ENCODE data around the gene SPRY1. TPM values are rescaled to one million over a fixed set of nuclear protein-coding genes. Genes with fewer than 3 reads are reported as not detected.

SPRY1 gene
- total RNA-seq, 2 donors from 2014 or later, result 147 to 215 TPM

DNA sequence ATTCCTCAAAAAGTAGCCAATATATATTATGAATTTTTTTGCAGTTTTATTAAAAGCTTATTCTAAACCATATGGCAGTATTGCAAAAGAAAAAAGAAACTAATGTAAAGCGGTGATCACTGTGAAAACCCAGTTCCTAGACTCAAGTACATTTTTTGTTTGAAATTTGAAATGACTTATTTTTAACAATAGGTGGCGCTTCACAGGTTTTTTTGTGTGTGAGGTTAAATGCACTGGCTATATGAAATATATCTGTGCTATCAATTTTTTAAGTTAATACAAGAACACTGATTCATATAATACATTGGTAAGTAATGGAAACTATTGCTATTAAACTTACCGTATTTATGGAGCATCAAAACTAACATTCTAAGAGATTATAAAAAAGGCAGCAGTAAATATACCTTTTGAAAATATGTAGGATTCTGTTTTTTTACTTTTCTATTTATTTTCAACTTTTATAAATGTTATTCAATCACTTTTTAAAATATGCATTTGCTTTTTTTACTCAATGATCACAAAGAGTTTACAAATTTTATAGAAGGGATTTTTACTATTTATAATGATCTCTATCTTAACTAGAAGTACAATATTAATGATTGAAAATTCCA lies 5.6 kb upstream of the SPRY1 start:
- no peaks in the 10 kb centered on the region for H3K27me3 ChIP-seq (replicated peaks; ENCODE audit: insufficient read depth)
- DNase-seq (ENCODE audit: low spot score) (no peak), ATAC-seq (ENCODE audit: insufficient number of reproducible peaks, low FRiP score, low read depth) (no peak)
- TF ChIP-seq, protein P1, sequence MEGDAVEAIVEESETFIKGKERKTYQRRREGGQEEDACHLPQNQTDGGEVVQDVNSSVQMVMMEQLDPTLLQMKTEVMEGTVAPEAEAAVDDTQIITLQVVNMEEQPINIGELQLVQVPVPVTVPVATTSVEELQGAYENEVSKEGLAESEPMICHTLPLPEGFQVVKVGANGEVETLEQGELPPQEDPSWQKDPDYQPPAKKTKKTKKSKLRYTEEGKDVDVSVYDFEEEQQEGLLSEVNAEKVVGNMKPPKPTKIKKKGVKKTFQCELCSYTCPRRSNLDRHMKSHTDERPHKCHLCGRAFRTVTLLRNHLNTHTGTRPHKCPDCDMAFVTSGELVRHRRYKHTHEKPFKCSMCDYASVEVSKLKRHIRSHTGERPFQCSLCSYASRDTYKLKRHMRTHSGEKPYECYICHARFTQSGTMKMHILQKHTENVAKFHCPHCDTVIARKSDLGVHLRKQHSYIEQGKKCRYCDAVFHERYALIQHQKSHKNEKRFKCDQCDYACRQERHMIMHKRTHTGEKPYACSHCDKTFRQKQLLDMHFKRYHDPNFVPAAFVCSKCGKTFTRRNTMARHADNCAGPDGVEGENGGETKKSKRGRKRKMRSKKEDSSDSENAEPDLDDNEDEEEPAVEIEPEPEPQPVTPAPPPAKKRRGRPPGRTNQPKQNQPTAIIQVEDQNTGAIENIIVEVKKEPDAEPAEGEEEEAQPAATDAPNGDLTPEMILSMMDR (IDR thresholded peaks at IDR 0.05), result peak; percentile 41
- H3K27ac ChIP-seq, result no peak overlapping the region
- H3K4me3 ChIP-seq, result no peak overlapping the region
- no peaks in the 10 kb centered on the region for H3K36me3 ChIP-seq
- H3K9me3 ChIP-seq, result no peaks in the 10 kb centered on the region
- peaks cover 7 to 25% of the 10 kb centered on the region in 2 donors for H3K4me1 ChIP-seq (ENCODE audit: control insufficient read depth in 1 of 2, low read depth in 2 of 2)

DNA sequence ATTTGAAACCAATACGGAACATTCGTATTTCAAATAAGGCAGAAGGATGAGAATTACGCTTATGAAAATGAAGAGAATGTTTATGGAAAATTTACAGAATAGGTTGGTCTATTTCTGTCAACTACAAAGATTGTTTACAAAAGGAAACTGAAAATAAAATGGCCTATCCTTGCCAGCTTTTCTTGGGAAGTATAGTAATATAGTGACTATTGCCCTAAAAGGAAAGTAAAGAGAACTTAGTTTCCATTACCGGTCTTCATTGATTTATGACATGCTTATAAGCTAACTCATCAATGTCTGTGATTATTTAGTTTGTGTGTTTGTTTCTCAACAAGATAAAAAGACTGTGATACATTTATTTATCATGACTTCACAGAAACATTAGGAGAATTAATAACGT lies 2.9 kb upstream of the SPRY1 start:
- H3K4me1 ChIP-seq (ENCODE audit: control insufficient read depth in 1 of 2, low read depth in 2 of 2), result peaks cover 0 to 13% of the 10 kb centered on the region in 2 donors
- peak overlapping the region; percentile 27 for H3K4me3 ChIP-seq
- TF ChIP-seq, protein P1 (IDR thresholded peaks at IDR 0.05), result no peak
- H3K27ac ChIP-seq, result peak overlapping the region in 1 of 2 donors; percentile 5
- no peaks in the 10 kb centered on the region for H3K9me3 ChIP-seq
- no peak for DNase-seq (ENCODE audit: low spot score)
- ATAC-seq (ENCODE audit: insufficient number of reproducible peaks, low FRiP score, low read depth), result no peak
- no peaks in the 10 kb centered on the region for H3K27me3 ChIP-seq (replicated peaks; ENCODE audit: insufficient read depth)
- H3K36me3 ChIP-seq, result no peaks in the 10 kb centered on the region

DNA sequence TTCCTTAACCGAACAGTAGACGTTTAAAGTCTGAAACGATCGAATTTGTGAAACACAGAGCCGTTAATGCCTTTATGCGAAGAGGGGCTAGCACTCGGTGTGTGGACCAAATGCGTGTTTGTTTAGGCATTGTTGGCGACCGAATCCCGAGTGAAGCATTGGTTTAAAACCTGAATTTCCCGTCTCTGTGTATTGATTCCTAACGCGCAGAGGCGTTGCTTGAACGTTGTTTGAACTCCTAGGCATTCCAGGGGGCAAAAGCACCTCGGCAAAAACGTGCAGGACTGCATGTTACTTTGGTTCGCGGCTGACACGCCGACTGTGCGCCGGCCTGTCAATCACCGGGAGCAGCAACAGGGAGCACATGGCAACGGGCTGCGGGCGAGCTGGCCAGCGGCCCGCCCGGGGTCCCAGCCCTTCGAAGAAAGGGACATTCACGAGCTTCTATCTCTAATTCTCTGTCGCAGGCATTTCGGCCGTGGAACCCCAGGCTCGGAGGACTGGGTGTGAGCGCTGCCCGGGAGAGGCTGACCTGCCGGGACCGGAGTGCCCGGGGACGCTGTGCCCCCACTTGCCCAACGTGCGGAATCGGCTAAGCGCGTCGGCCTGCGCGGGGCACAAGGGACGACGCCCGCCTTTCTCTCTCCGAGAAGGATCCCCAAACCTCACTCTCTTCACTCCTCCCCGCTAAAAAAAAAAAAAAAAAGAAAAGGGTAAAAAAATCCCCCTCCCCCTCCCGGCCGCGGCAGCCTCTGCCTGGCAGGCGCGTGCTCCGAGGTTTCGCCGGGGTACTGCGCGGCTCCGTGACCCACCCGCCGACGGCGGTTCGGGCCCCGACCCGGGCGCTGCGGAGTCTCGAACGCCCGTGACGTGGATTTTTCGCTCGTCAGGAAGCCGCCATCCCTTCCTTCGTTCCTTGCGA lies 810 bp downstream of the SPRY1 start:
- ATAC-seq (ENCODE audit: insufficient number of reproducible peaks, low FRiP score, low read depth) (no peak), DNase-seq (ENCODE audit: low spot score) (no peak)

DNA sequence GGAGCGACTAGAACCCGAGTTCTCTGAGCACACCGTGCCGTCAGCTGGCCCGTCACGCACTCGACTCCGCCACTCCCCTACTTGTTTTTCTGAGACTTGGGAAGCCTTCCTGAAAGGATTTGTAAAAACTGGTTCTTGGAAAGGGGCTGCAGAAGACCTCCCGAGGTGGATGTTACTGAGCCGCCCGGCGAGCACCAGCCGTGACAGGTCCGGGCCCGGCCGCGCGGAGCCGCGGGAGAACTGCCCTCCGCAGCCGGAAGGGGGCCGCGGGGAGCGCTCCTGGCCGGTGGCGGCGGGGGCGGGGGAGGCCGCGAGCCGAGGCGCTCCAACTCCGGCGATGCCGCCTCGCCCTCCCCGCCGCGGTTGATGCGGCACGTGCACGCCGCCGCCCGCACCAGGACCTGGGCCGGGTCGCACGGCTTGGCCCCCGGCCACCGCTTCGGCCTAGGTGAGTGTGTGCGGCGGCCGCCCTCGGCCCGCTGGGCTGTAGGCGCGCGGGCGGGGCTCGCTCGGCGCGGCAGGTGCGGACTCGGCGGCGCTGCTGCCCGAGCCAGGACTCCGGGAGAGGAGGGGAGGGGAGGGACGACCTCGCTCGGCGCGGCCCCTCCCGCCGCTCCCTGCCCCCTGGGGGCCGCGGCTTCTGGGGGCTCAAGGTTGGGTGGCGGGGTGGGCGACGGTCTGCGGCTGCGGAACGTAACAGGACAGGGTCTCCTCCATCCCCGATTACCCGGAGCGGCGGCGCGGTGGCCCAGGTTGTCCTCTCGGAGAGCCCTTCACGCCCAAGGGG lies 1.7 kb downstream of the SPRY1 start:
- H3K9me3 ChIP-seq, result no peaks in the 10 kb centered on the region

More for the DNA sequence above, 810 bp downstream of the SPRY1 start:
- peak overlapping the region; percentile 74 for H3K4me3 ChIP-seq
- H3K27me3 ChIP-seq (replicated peaks; ENCODE audit: insufficient read depth), result no peaks in the 10 kb centered on the region
- H3K4me1 ChIP-seq (ENCODE audit: control insufficient read depth in 1 of 2, low read depth in 2 of 2), result peaks cover 0 to 27% of the 10 kb centered on the region in 2 donors
- peaks cover 3% of the 10 kb centered on the region for H3K36me3 ChIP-seq
- TF ChIP-seq, protein P1 (IDR thresholded peaks at IDR 0.05), result no peak
- H3K27ac ChIP-seq, result peak overlapping the region; percentile 83 to 88
- no peaks in the 10 kb centered on the region for H3K9me3 ChIP-seq

More for the DNA sequence above, 1.7 kb downstream of the SPRY1 start:
- peak; percentile 67 for ATAC-seq (ENCODE audit: insufficient number of reproducible peaks, low FRiP score, low read depth)
- peaks cover 0 to 35% of the 10 kb centered on the region in 2 donors for H3K4me1 ChIP-seq (ENCODE audit: control insufficient read depth in 1 of 2, low read depth in 2 of 2)
- no peak for DNase-seq (ENCODE audit: low spot score)
- H3K27me3 ChIP-seq (replicated peaks; ENCODE audit: insufficient read depth), result no peaks in the 10 kb centered on the region
- H3K27ac ChIP-seq, result peak overlapping the region; percentile 83 to 88
- H3K36me3 ChIP-seq, result peaks cover 7% of the 10 kb centered on the region
- TF ChIP-seq, protein P1 (IDR thresholded peaks at IDR 0.05), result peak; percentile 62
- H3K4me3 ChIP-seq, result peak overlapping the region; percentile 74
